Measurements from ENCODE around the gene NSRP1. TPM values are rescaled to one million over a fixed set of nuclear protein-coding genes. Genes with fewer than 3 reads are reported as not detected.

Gene NSRP1
- total and polyA plus RNA-seq, 2 donors (not counting 3 experiments of a cell fraction or from before 2014, with no cell fraction given): 11.2 to 29.1 TPM

- Histone ChIP-seq H3K79me2 (ENCODE audit: control insufficient read depth, insufficient read depth, low read length) (no peaks in the 10 kb centered on the region), H3K9ac (replicated peaks; ENCODE audit: extremely low read depth, insufficient read depth, low read length) (no peak overlapping the region), H3K9me3 (replicated peaks; ENCODE audit: control insufficient read depth, insufficient read depth, low read length) (no peaks in the 10 kb centered on the region), H2AFZ (ENCODE audit: low read depth, low read length) (no peak overlapping the region), H3K4me2 (ENCODE audit: insufficient read depth, low read length) (no peak overlapping the region), H3K36me3 (ENCODE audit: control insufficient read depth in 2 of 2, extremely low read depth in 1 of 2, insufficient read depth in 2 of 2, low read length in 2 of 2) (no peaks in the 10 kb centered on the region), H3K4me1 (ENCODE audit: control insufficient read depth, extremely low read depth, insufficient read depth, low read length) (no peaks in the 10 kb centered on the region), H3K4me3 (replicated peaks in 1 of 3; ENCODE audit: insufficient read depth in 1 of 3, low read depth in 1 of 3, low read length in 3 of 3) (no peak overlapping the region), H3K27me3 (ENCODE audit: control insufficient read depth in 2 of 2, insufficient read depth in 2 of 2, low read length in 2 of 2) (peaks cover 3 to 34% of the 10 kb centered on the region in 2 experiments), H3K9me1 (replicated peaks; ENCODE audit: control insufficient read depth, extremely low read depth, insufficient read depth, low read length) (no peaks in the 10 kb centered on the region), H4K20me1 (replicated peaks; ENCODE audit: control insufficient read depth, extremely low read depth, insufficient read depth, low read length) (no peaks in the 10 kb centered on the region), H3K27ac (ENCODE audit: insufficient read depth, low read depth, low read length) (no peak overlapping the region)
- DNase-seq (ENCODE audit: low read depth, low spot score): no peak
- no peak for FAIRE-seq
- ChIA-PET CTCF (interaction anchor here (1.2 to 2.4 kb wide), 2 partner anchors 19 to 21 kb away, joined by 3 to 14 read pairs; no protein-coding TSS in a partner anchor), POLR2A (no interaction called here)
- no peak for TF ChIP-seq MAX (IDR thresholded peaks at IDR 0.05; ENCODE audit: insufficient read depth, insufficient read length)
- no peak for TF ChIP-seq POLR2A (IDR thresholded peaks at IDR 0.05; ENCODE audit: low read depth, low read length)
- TF ChIP-seq MYC (IDR thresholded peaks at IDR 0.05; ENCODE audit: low read depth, low read length): no peak
- no peak for TF ChIP-seq CTCF (IDR thresholded peaks at IDR 0.05; ENCODE audit: extremely low read depth in 1 of 2, insufficient read depth in 1 of 2, low read depth in 1 of 2, low read length in 2 of 2)
- TF ChIP-seq GATA2 (IDR thresholded peaks at IDR 0.05; ENCODE audit: insufficient read depth, insufficient read length, low read depth, low read length): no peak
- TF ChIP-seq FOS (IDR thresholded peaks at IDR 0.05; ENCODE audit: borderline replicate concordance, insufficient read depth, low read length): no peak
- TF ChIP-seq POLR2AphosphoS5 (IDR thresholded peaks at IDR 0.05; ENCODE audit: insufficient read depth, low read depth, low read length): no peak
- TF ChIP-seq JUN (IDR thresholded peaks at IDR 0.05; ENCODE audit: borderline replicate concordance, insufficient read depth, insufficient read length, low read depth): no peak
- no peak for TF ChIP-seq EZH2 (IDR thresholded peaks at IDR 0.05; ENCODE audit: borderline replicate concordance, low read depth, low read length, severe bottlenecking)
- BruUV-seq (replicated peaks): no TSS peak
- dilution Hi-C loops (cut with MboI; ENCODE audit: extremely low pct_ligation_motif_present, low sequenced_read_pairs) (no loop called here), intact Hi-C loops (cut with micrococcal nuclease) (no loop called here)
Observed at GRCh38 chr17:30074730-30075129, 41.9 kb upstream of the NSRP1 start.

All from endothelial cell of umbilical vein (primary cell).